GM12801 (cell line): ENCODE results near the gene MYO7A.

Source experiments
- CTCF ChIP-seq: IDR thresholded peaks from one replicate; pipeline ENCODE4 v1.5.1; 2011; ENCODE audit warnings: control low read depth; ENCODE audit not compliant: insufficient read length; ENCODE audit errors: extremely low read depth

Gene MYO7A

GRCh38 chr11:77094841-77095365 is 33.1 kb upstream of the MYO7A start:
- no peak for TF ChIP-seq CTCF

- TF ChIP-seq CTCF = no peak
These were observed 32.2 kb upstream of the MYO7A start for GRCh38 chr11:77095551-77096490.

GRCh38 chr11:77096591-77097019 is 31.4 kb upstream of the MYO7A start:
- TF ChIP-seq CTCF = no peak

GRCh38 chr11:77100166-77101042 is 27.6 kb upstream of the MYO7A start:
- TF ChIP-seq CTCF = no peak

- TF ChIP-seq CTCF = no peak
These were observed 27.0 kb upstream of the MYO7A start for GRCh38 chr11:77101043-77101537.

- TF ChIP-seq CTCF = no peak
These were observed 25.5 kb upstream of the MYO7A start, which contains the start of gene OMP for GRCh38 chr11:77102246-77103210. Gene OMP, plus strand, starts transcription at chr11:77102840. Its CDS starts 0 bp downstream, at chr11:77102840.
